ENCODE results near the gene TMEM179B. TPM values are rescaled to one million over a fixed set of nuclear protein-coding genes. Genes with fewer than 3 reads are reported as not detected.

The TMEM179B gene
- total and polyA plus RNA-seq, 2 of the 13 experiments (the other 11 are each of a cell fraction or from before 2014, with no cell fraction given) = 24.8 to 25.7 TPM

GRCh38 chr11:62753736-62754603 is 33.2 kb upstream of the TMEM179B start, which contains the start of gene ZBTB3 (continued):
- TF ChIP-seq, protein P1, sequence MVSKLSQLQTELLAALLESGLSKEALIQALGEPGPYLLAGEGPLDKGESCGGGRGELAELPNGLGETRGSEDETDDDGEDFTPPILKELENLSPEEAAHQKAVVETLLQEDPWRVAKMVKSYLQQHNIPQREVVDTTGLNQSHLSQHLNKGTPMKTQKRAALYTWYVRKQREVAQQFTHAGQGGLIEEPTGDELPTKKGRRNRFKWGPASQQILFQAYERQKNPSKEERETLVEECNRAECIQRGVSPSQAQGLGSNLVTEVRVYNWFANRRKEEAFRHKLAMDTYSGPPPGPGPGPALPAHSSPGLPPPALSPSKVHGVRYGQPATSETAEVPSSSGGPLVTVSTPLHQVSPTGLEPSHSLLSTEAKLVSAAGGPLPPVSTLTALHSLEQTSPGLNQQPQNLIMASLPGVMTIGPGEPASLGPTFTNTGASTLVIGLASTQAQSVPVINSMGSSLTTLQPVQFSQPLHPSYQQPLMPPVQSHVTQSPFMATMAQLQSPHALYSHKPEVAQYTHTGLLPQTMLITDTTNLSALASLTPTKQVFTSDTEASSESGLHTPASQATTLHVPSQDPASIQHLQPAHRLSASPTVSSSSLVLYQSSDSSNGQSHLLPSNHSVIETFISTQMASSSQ (IDR thresholded peaks at IDR 0.05; ENCODE audit: low read depth) = no peak
- TF ChIP-seq, protein P1 (CRISPR knock-in tag; IDR thresholded peaks at IDR 0.05; ENCODE audit: borderline replicate concordance) = no peak; the same call in 1 of the 2 replicates
- TF ChIP-seq, protein P2, sequence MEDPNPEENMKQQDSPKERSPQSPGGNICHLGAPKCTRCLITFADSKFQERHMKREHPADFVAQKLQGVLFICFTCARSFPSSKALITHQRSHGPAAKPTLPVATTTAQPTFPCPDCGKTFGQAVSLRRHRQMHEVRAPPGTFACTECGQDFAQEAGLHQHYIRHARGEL (CRISPR knock-in tag; IDR thresholded peaks at IDR 0.05) = no peak
- TF ChIP-seq CSRNP2 (CRISPR knock-in tag; conservative IDR thresholded peaks at IDR 0.05; ENCODE audit: low read depth) (no peak), SOX13 (IDR thresholded peaks at IDR 0.05) (no peak), SOX13 (CRISPR knock-in tag; conservative IDR thresholded peaks at IDR 0.05 in 1 of 2, IDR thresholded peaks at IDR 0.05 in 1 of 2) (no peak), MTA1 (CRISPR knock-in tag; IDR thresholded peaks at IDR 0.05; ENCODE audit: borderline replicate concordance) (no peak), GMEB2 (CRISPR knock-in tag; IDR thresholded peaks at IDR 0.05; ENCODE audit: low read depth) (no peak), HOXA9 (CRISPR knock-in tag; IDR thresholded peaks at IDR 0.05; ENCODE audit: borderline replicate concordance) (no peak), TEAD2 (CRISPR knock-in tag; IDR thresholded peaks at IDR 0.05) (no peak), ZNF18 (CRISPR knock-in tag; IDR thresholded peaks at IDR 0.05; ENCODE audit: insufficient replicate concordance) (no peak), ZNF792 (CRISPR knock-in tag; IDR thresholded peaks at IDR 0.05) (no peak), HOXD1 (CRISPR knock-in tag; IDR thresholded peaks at IDR 0.05) (no peak), CCDC6 (CRISPR knock-in tag; IDR thresholded peaks at IDR 0.05) (no peak), SNAPC2 (CRISPR knock-in tag; IDR thresholded peaks at IDR 0.05) (no peak)
- TF ChIP-seq, protein P3, sequence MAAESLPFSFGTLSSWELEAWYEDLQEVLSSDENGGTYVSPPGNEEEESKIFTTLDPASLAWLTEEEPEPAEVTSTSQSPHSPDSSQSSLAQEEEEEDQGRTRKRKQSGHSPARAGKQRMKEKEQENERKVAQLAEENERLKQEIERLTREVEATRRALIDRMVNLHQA (CRISPR knock-in tag; IDR thresholded peaks at IDR 0.05) = no peak
- TF ChIP-seq, protein P4, sequence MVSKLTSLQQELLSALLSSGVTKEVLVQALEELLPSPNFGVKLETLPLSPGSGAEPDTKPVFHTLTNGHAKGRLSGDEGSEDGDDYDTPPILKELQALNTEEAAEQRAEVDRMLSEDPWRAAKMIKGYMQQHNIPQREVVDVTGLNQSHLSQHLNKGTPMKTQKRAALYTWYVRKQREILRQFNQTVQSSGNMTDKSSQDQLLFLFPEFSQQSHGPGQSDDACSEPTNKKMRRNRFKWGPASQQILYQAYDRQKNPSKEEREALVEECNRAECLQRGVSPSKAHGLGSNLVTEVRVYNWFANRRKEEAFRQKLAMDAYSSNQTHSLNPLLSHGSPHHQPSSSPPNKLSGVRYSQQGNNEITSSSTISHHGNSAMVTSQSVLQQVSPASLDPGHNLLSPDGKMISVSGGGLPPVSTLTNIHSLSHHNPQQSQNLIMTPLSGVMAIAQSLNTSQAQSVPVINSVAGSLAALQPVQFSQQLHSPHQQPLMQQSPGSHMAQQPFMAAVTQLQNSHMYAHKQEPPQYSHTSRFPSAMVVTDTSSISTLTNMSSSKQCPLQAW (CRISPR knock-in tag; IDR thresholded peaks at IDR 0.05) = peak; percentile 49
